T-cell (primary cell): ENCODE results near the gene CACNA2D4. TPM values are rescaled to one million over a fixed set of nuclear protein-coding genes. Genes with fewer than 3 reads are reported as not detected.

Experiments used
- ATAC-seq, 4 experiments: fragments of 200-7000 bp in 3 of 4; fragments of 150-1000 bp in 1 of 4; cut with Tn5 transposase; replicated peaks in 1 of 4; 1 replicate in 3 of 4; 2 replicates in 1 of 4; pipeline ENCODE4 v1.10.0; 2021; ENCODE audit warnings: moderate library complexity in 3 of 4, mild to moderate bottlenecking in 2 of 4, moderate number of reproducible peaks in 1 of 4
- CTCF ChIA-PET, 2 donors: fragments of 300-600 bp; sonication (Branson Sonifier 250); formaldehyde crosslinking; loops; one replicate each; lab custom pipeline; 2022; ENCODE audit warnings: antibody characterized with exemption in 2 of 2; lab: Charles Lee
- POLR2A ChIA-PET, 2 donors: fragments of 300-600 bp; sonication (Branson Sonifier 250); formaldehyde crosslinking; loops; one replicate each; lab custom pipeline; 2022; ENCODE audit warnings: antibody characterized with exemption in 2 of 2; lab: Charles Lee
- DNase-seq, 35 experiments: peaks; one replicate each; pipeline versions ENCODE4 v3.0.0 to v3.0.0-alpha.2; 2013 to 2023
- H3K27ac ChIP-seq: one replicate; pipeline ENCODE4 v1.5.1; 2013; ENCODE audit warnings: low read length
- H3K27me3 ChIP-seq, 2 experiments: replicated peaks in 1 of 2; 1 replicate in 1 of 2; 2 replicates in 1 of 2; pipeline versions ENCODE4 v1.6.1 to v1.7.0; 2013; ENCODE audit warnings: low read length in 1 of 2, mixed read lengths in 1 of 2; ENCODE audit not compliant: control insufficient read depth in 2 of 2, insufficient read depth in 2 of 2; ENCODE audit errors: extremely low read depth in 1 of 2
- H3K36me3 ChIP-seq, 2 donors: 1 replicate in 1 of 2; 2 replicates in 1 of 2; pipeline versions ENCODE4 v1.6.1 to v1.7.0; 2013; ENCODE audit warnings: low read length in 1 of 2; ENCODE audit not compliant: control insufficient read depth in 2 of 2, insufficient read depth in 1 of 2; ENCODE audit errors: extremely low read depth in 1 of 2
- H3K4me1 ChIP-seq, 2 experiments: 1 replicate in 1 of 2; 2 replicates in 1 of 2; pipeline versions ENCODE4 v1.6.1 to v1.7.0; 2013; ENCODE audit warnings: low read length in 2 of 2, mixed read lengths in 1 of 2; ENCODE audit not compliant: insufficient read depth in 2 of 2, control insufficient read depth in 1 of 2; ENCODE audit errors: extremely low read depth in 1 of 2
- H3K4me3 ChIP-seq, 2 donors: 1 replicate in 1 of 2; 2 replicates in 1 of 2; pipeline versions ENCODE4 v1.5.1 to v1.7.0; 2013; ENCODE audit warnings: mild to moderate bottlenecking in 2 of 2, low read length in 1 of 2, moderate library complexity in 1 of 2; ENCODE audit not compliant: control insufficient read depth in 1 of 2; ENCODE audit errors: extremely low read depth in 1 of 2
- H3K9me3 ChIP-seq: 2 replicates; pipeline ENCODE4 v1.7.0; 2013
- H3K27ac Mint-ChIP-seq, 2 donors: one replicate each; pipeline ENCODE4 v1.8.0; 2020 to 2021; ENCODE audit warnings: mild to moderate bottlenecking in 2 of 2, mixed read lengths in 2 of 2
- H3K27me3 Mint-ChIP-seq, 2 donors: one replicate each; pipeline ENCODE4 v1.8.0; 2021 to 2022; ENCODE audit warnings: mixed read lengths in 2 of 2
- H3K36me3 Mint-ChIP-seq: one replicate; pipeline ENCODE4 v1.8.0; 2021; ENCODE audit warnings: mixed read lengths
- H3K4me1 Mint-ChIP-seq, 3 donors: one replicate each; pipeline ENCODE4 v1.8.0; 2020 to 2022; ENCODE audit warnings: mixed read lengths in 3 of 3, mild to moderate bottlenecking in 1 of 3
- H3K4me3 Mint-ChIP-seq, 3 donors: one replicate each; pipeline ENCODE4 v1.8.0; 2020 to 2022; ENCODE audit warnings: mild to moderate bottlenecking in 3 of 3, mixed read lengths in 3 of 3, moderate library complexity in 3 of 3
- H3K9me3 Mint-ChIP-seq, 3 donors: one replicate each; pipeline ENCODE4 v1.8.0; 2020 to 2022; ENCODE audit warnings: mixed read lengths in 3 of 3
- WGBS: methylation state at CpG from one replicate; pipeline ENCODE4 v1.1.5; 2013; ENCODE audit warnings: missing lambda C conversion rate; ENCODE audit not compliant: insufficient coverage; 5-methylcytosine and 5-hydroxymethylcytosine counted together
- total RNA-seq, 35 experiments: library from RNA in 6 of 35; stranded (reverse) in 6 of 35; fragments of 120-200 nt in 1 of 35; gene quantifications; one replicate each; pipeline versions ENCODE4 v1.2.1 to v1.2.4 and lab custom pipeline; 2013 to 2026

Gene CACNA2D4
- total RNA-seq, 5 donors from 2014 or later (not counting 1 experiment from before 2014, with no cell fraction given): 10.2 to 14.8 (median 12.1) TPM

- CTCF ChIA-PET: interaction anchor here (0.5 to 2.6 kb wide), 43 partner anchors 9 to 821 kb away, joined by 3 to 61 read pairs (median 4); partner anchors contain the start of gene CACNA2D4 (in 1 of the 2)
Observed at GRCh38 chr12:1939331-1939730, 20.9 kb upstream of the CACNA2D4 start.

DNA sequence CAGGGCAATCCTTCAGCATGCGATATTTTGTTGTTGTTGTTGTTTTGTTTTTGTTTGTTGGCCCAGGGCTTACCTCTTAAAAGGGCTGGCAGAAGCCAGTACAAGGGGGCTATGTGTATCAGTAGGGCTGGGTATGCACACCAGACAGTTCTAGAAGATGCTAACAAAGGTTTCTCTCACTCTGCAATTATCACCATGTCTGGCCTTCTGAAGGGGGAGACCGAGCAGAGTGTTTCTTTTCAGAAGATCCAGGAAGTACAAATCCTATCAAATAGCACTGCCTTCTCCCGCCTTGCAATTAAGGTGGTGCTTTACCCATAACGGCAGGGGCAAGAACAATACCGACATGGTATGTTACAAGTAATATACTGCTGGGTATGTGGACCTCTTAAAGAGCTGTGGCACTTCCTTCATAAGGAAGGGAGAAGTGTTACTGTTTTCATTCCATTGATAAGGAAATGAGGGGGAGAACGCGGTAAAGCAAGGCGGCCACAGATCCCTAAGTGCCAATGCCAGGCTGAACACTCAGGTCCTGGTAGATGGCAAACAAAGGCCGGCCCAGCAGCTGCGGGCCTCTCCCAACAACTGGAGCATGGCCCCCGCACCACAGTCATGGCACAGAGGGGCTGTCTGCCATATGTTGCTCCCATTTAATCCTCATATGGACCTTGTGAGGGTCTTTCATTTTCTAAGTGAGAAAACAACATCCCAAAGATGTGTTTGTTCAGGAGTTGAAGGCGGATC is 19.2 kb upstream of the CACNA2D4 start:
- peaks cover 4 to 9% (median 5%) of the 10 kb centered on the region in 3 donors for H3K4me1 Mint-ChIP-seq
- WGBS: 100% methylated on average over 3 of the region's 12 CpGs
- H3K4me1 ChIP-seq: peaks cover 0 to 4% of the 10 kb centered on the region in 2 experiments
- H3K9me3 Mint-ChIP-seq: no peaks in the 10 kb centered on the region
- no peak overlapping the region for H3K27ac Mint-ChIP-seq
- peaks cover 22% of the 10 kb centered on the region for H3K36me3 Mint-ChIP-seq
- H3K36me3 ChIP-seq: peaks cover 0 to 21% of the 10 kb centered on the region in 2 donors
- ChIA-PET POLR2A (no interaction called here), CTCF (no interaction called here)
- H3K9me3 ChIP-seq: no peaks in the 10 kb centered on the region
- ATAC-seq (no peak), DNase-seq (peak in 1 of 35 experiments; percentile 10)
- H3K27me3 Mint-ChIP-seq: no peaks in the 10 kb centered on the region
- no peak overlapping the region for H3K4me3 Mint-ChIP-seq
- no peaks in the 10 kb centered on the region for H3K27me3 ChIP-seq
- no peak overlapping the region for H3K27ac ChIP-seq
- H3K4me3 ChIP-seq: no peak overlapping the region

More at GRCh38 chr12:1939331-1939730, 20.9 kb upstream of the CACNA2D4 start:
- POLR2A ChIA-PET: interaction anchor here in 1 of 2 donors (0.6 to 0.7 kb wide), 2 partner anchors 16 to 20 kb away, joined by 3 to 4 read pairs; no protein-coding TSS in a partner anchor
- no peaks in the 10 kb centered on the region for H3K27me3 Mint-ChIP-seq
- no peaks in the 10 kb centered on the region for H3K9me3 Mint-ChIP-seq
- no peak for DNase-seq
- Histone ChIP-seq H3K4me1 (peaks cover 0 to 4% of the 10 kb centered on the region in 2 experiments), H3K27me3 (no peaks in the 10 kb centered on the region), H3K36me3 (peaks cover 0 to 21% of the 10 kb centered on the region in 2 donors), H3K27ac (no peak overlapping the region), H3K9me3 (no peaks in the 10 kb centered on the region), H3K4me3 (no peak overlapping the region)
- peaks cover 4 to 5% (median 5%) of the 10 kb centered on the region in 3 donors for H3K4me1 Mint-ChIP-seq
- H3K4me3 Mint-ChIP-seq: no peak overlapping the region
- ATAC-seq: no peak
- no peak overlapping the region for H3K27ac Mint-ChIP-seq
- peaks cover 38% of the 10 kb centered on the region for H3K36me3 Mint-ChIP-seq
- whole genome bisulfite sequencing: 84% methylated on average over 7 of the region's 10 CpGs

DNA sequence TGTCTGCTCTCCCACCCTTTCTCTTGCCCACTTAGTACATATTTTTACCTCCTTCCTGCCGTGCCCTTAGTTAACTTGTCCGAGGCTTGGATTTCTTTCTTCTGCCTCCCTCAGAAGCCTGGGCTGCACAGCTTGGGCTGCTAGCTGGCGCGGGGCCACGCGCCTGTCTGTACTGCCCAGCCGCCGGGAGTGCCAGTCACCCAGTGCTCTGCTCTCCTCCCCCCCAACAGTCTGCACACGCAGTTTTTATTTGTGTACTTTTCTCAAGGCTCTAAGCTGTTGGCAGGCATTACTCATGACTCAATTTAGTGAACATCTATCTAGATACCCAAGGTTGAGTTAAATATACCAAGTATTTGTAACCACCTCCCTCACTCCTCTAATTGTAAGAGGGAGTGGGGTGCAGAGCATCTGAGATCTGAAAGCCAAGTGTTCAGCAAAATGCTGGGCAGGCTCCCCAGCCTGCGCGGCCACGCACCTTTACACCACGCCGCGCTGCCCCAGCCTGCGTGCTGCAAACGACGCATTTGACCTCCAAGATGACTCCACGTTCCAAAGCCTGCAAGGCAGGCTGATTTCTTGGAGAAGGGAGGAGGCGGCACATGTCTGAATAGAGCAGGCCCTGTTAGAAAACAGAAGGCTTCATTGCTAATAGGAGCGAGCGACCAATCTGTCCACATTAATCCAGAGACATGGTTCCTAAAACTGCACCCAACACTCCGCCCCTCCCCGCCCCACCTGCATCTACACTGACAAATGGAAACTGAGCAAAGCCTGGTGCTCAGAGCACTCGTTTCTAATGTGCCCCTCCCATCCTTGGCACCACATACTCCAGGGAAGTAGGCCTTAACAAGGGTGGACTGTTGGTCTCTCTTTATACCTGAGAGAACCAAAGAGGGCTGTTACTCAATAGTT is 18.2 kb upstream of the CACNA2D4 start:
- Mint-ChIP-seq H3K27ac (no peak overlapping the region), H3K36me3 (peaks cover 17% of the 10 kb centered on the region), H3K9me3 (no peaks in the 10 kb centered on the region), H3K4me1 (peaks cover 5 to 14% (median 11%) of the 10 kb centered on the region in 3 donors), H3K27me3 (no peaks in the 10 kb centered on the region), H3K4me3 (no peak overlapping the region)
- Histone ChIP-seq H3K4me3 (no peak overlapping the region), H3K9me3 (no peaks in the 10 kb centered on the region), H3K4me1 (peaks cover 0 to 4% of the 10 kb centered on the region in 2 experiments), H3K27ac (no peak overlapping the region), H3K36me3 (peaks cover 0 to 21% of the 10 kb centered on the region in 2 donors), H3K27me3 (no peaks in the 10 kb centered on the region)
- ChIA-PET CTCF (no interaction called here), POLR2A (no interaction called here)
- ATAC-seq (no peak), DNase-seq (peak in 1 of 35 experiments; percentile 16)
- 97% methylated on average over 14 of the region's 25 CpGs for whole genome bisulfite sequencing

DNA sequence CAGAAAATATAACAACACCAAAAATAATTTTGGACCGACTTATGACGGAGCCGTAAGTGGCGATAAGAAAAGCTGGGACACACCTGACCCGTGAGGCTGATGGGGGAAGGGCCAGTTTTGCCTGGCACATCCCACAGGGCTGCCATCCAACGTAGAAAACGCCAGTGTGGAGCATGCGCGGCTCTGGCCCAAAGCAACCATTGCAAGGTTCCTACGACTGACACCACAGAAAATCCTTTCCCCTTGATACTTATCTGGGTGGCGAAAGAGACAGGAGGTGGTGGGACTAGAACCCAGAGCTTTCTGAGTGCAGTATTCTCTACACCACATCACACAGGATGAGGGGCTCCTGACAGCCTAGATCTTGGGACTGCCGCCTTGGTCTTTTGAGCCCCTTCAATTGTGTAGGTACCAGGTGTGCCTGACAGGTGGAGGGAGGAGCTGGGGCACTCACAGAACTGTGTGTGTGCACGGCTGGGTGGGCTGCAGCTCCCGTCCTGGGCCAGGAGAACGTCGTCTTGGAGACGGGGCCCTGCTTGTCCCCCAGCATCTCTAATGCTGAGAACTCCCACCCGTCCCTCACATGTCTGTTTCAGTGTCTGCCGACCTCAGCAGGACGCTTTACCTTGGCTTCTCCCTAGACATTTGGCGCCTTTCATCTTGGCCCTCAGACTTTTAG is 17.4 kb upstream of the CACNA2D4 start:
- H3K27me3 ChIP-seq: peaks cover 0 to 3% of the 10 kb centered on the region in 2 experiments
- ATAC-seq: no peak
- Mint-ChIP-seq H3K27ac (no peak overlapping the region), H3K4me1 (peaks cover 5 to 14% (median 12%) of the 10 kb centered on the region in 3 donors), H3K4me3 (no peak overlapping the region), H3K9me3 (no peaks in the 10 kb centered on the region), H3K27me3 (no peaks in the 10 kb centered on the region), H3K36me3 (peaks cover 12% of the 10 kb centered on the region)
- DNase-seq: peak in 1 of 35 experiments; percentile 18
- ChIA-PET POLR2A (no interaction called here), CTCF (no interaction called here)
- no peak overlapping the region for H3K4me3 ChIP-seq
- H3K27ac ChIP-seq: no peak overlapping the region
- H3K4me1 ChIP-seq: peaks cover 0 to 4% of the 10 kb centered on the region in 2 experiments
- H3K36me3 ChIP-seq: peaks cover 0 to 21% of the 10 kb centered on the region in 2 donors
- no peaks in the 10 kb centered on the region for H3K9me3 ChIP-seq
- 95% methylated on average over 16 of the region's 21 CpGs for WGBS

GRCh38 chr12:1935242-1935641 is 16.8 kb upstream of the CACNA2D4 start:
- no peaks in the 10 kb centered on the region for H3K27me3 Mint-ChIP-seq
- peaks cover 12% of the 10 kb centered on the region for H3K36me3 Mint-ChIP-seq
- H3K9me3 ChIP-seq: no peaks in the 10 kb centered on the region
- H3K4me3 Mint-ChIP-seq: no peak overlapping the region
- CTCF ChIA-PET: interaction anchor here in 1 of 2 donors (0.5 kb wide), 1 partner anchor 168 kb away, joined by 4 read pairs; no protein-coding TSS in a partner anchor
- peaks cover 0 to 6% of the 10 kb centered on the region in 2 experiments for H3K27me3 ChIP-seq
- peaks cover 0 to 20% of the 10 kb centered on the region in 2 donors for H3K36me3 ChIP-seq
- peaks cover 0 to 9% of the 10 kb centered on the region in 2 experiments for H3K4me1 ChIP-seq
- H3K4me3 ChIP-seq: no peak overlapping the region
- POLR2A ChIA-PET: no interaction called here
- WGBS: 98% methylated on average over 9 of the region's 10 CpGs
- no peak overlapping the region for H3K27ac ChIP-seq
- H3K4me1 Mint-ChIP-seq: peaks cover 5 to 15% (median 15%) of the 10 kb centered on the region in 3 donors
- no peak overlapping the region for H3K27ac Mint-ChIP-seq
- no peak for DNase-seq
- ATAC-seq: no peak
- H3K9me3 Mint-ChIP-seq: no peaks in the 10 kb centered on the region
